Stimulated activated CD8-positive, alpha-beta memory T cell treated with anti-CD3 and anti-CD28 coated beads, Interleukin-4, amount 100 ng/mL, for 24 hours (primary cell): ENCODE measurements around the gene HCN2.
"Not testable (repeated sequence)": the region's sequence is repeated elsewhere in the genome, so short reads cannot be mapped to it uniquely, and the experiment has no call there.

Source experiments
- DNase-seq: peaks from one replicate; pipeline ENCODE4 v3.0.0-alpha.2; 2020; ENCODE audit warnings: low read depth

HCN2 gene

GRCh38 chr19:585551-586110, 4.0 kb upstream of the HCN2 start:
- DNase-seq, result no peak

- DNase-seq, result peak; percentile 45
These were observed 1.5 kb upstream of the HCN2 start for GRCh38 chr19:588093-588740.

GRCh38 chr19:588741-589692, 664 bp upstream of the HCN2 start:
- no peak for DNase-seq

GRCh38 chr19:590396-590745, 690 bp downstream of the HCN2 start:
- no peak for DNase-seq

GRCh38 chr19:590750-591098, 1.0 kb downstream of the HCN2 start:
- no peak for DNase-seq

- no peak for DNase-seq
These were observed 1.6 kb downstream of the HCN2 start for GRCh38 chr19:591099-591958.

- no peak for DNase-seq
These were observed 2.4 kb downstream of the HCN2 start for GRCh38 chr19:592101-592500.

- no peak for DNase-seq
These were observed 3.4 kb downstream of the HCN2 start for GRCh38 chr19:593055-593454.

- DNase-seq, result no peak
These were observed 3.8 kb downstream of the HCN2 start for GRCh38 chr19:593505-593904.

GRCh38 chr19:594265-594870, 4.7 kb downstream of the HCN2 start:
- DNase-seq, result no peak

GRCh38 chr19:595326-596262, 5.9 kb downstream of the HCN2 start:
- no peak for DNase-seq

GRCh38 chr19:596263-596655, 6.6 kb downstream of the HCN2 start:
- DNase-seq, result no peak

- no peak for DNase-seq
These were observed 8.0 kb downstream of the HCN2 start for GRCh38 chr19:597406-598315.

GRCh38 chr19:601310-601709, 11.6 kb downstream of the HCN2 start:
- no peak for DNase-seq

- DNase-seq, result no peak
These were observed 12.1 kb downstream of the HCN2 start for GRCh38 chr19:601790-602189.

- no peak for DNase-seq
These were observed 13.0 kb downstream of the HCN2 start for GRCh38 chr19:602391-603301.

- not testable (repeated sequence) for DNase-seq
These were observed 13.6 kb downstream of the HCN2 start for GRCh38 chr19:603302-603639.

GRCh38 chr19:603779-604178, 14.1 kb downstream of the HCN2 start:
- not testable (repeated sequence) for DNase-seq

GRCh38 chr19:604355-604754, 14.7 kb downstream of the HCN2 start:
- no peak for DNase-seq
